Spleen (tissue), 11 donors: Measurements from ENCODE around the gene E2F3. TPM values are rescaled to one million over a fixed set of nuclear protein-coding genes. Genes with fewer than 3 reads are reported as not detected.

Experiments used
- DNase-seq: peaks from one replicate; pipeline ENCODE4 v3.0.0-alpha.2; 2020
- H3K27ac ChIP-seq, 8 donors: fragments of 200-600 bp; sonication (generic) in 7 of 8; 1 replicate in 4 of 8; 2 replicates in 4 of 8; pipeline versions ENCODE4 v1.5.0 to v1.8.0; 2016 to 2021; ENCODE audit warnings: inconsistent platforms in 4 of 8, mild to moderate bottlenecking in 4 of 8, moderate library complexity in 1 of 8
- H3K27me3 ChIP-seq, 7 donors: fragments of 200-600 bp; sonication (generic) in 6 of 7; replicated peaks in 1 of 7; 1 replicate in 4 of 7; 2 replicates in 3 of 7; pipeline versions ENCODE4 v1.5.0 to v1.8.0; 2016 to 2021; ENCODE audit warnings: inconsistent platforms in 3 of 7, mild to moderate bottlenecking in 1 of 7
- H3K36me3 ChIP-seq, 6 donors: fragments of 200-600 bp; sonication (generic) in 5 of 6; 1 replicate in 4 of 6; 2 replicates in 2 of 6; pipeline versions ENCODE4 v1.5.0 to v1.8.0; 2016 to 2021; ENCODE audit warnings: inconsistent platforms in 2 of 6
- H3K4me1 ChIP-seq, 6 donors: fragments of 200-600 bp; sonication (generic) in 5 of 6; 1 replicate in 3 of 6; 2 replicates in 3 of 6; pipeline versions ENCODE4 v1.5.0 to v1.8.0; 2016 to 2021; ENCODE audit warnings: inconsistent platforms in 3 of 6
- H3K4me3 ChIP-seq, 8 donors: fragments of 200-600 bp; sonication (generic) in 7 of 8; 1 replicate in 4 of 8; 2 replicates in 4 of 8; pipeline versions ENCODE4 v1.5.0 to v1.8.0; 2016 to 2021; ENCODE audit warnings: inconsistent platforms in 4 of 8, mild to moderate bottlenecking in 4 of 8, moderate library complexity in 2 of 8
- H3K9me3 ChIP-seq, 8 donors: fragments of 200-600 bp; sonication (generic) in 7 of 8; 1 replicate in 4 of 8; 2 replicates in 4 of 8; pipeline versions ENCODE4 v1.5.0 to v1.8.0; 2016 to 2021; ENCODE audit warnings: inconsistent platforms in 4 of 8
- CTCF ChIP-seq, 11 experiments: fragments of 200-600 bp in 7 of 11; fragments of 450-650 bp in 4 of 11; sonication (generic) in 4 of 11; IDR thresholded peaks in 8 of 11; conservative IDR thresholded peaks in 3 of 11; 1 replicate in 7 of 11; 2 replicates in 4 of 11; pipeline versions ENCODE4 v1.4.0 to v1.8.0; 2016 to 2021; ENCODE audit warnings: antibody characterized with exemption in 11 of 11, inconsistent platforms in 4 of 11, mild to moderate bottlenecking in 1 of 11
- POLR2A ChIP-seq, 3 donors: fragments of 450-650 bp; IDR thresholded peaks; one replicate each; pipeline ENCODE4 v1.5.1; 2017; ENCODE audit warnings: antibody characterized with exemption in 3 of 3, mild to moderate bottlenecking in 1 of 3
- POLR2AphosphoS5 ChIP-seq, 3 donors: sonication (generic); formaldehyde crosslinking; IDR thresholded peaks; one replicate each; pipeline ENCODE4 v1.5.1; 2017; ENCODE audit warnings: antibody characterized with exemption in 3 of 3
- WGBS, 5 donors: extraction: QIAGEN DNeasy Blood & Tissue Kit in 3 of 5; methylation state at CpG; one replicate each; pipeline versions ENCODE4 v1.1.5 to v1.1.7; 2013 to 2018; 5-methylcytosine and 5-hydroxymethylcytosine counted together
- intact Hi-C: fragments of 100-400 bp; cut with DNase I; formaldehyde crosslinking; loops from one replicate; pipeline ENCODE4 v1.15.0; 2023; ENCODE audit warnings: low total_unique reads
- polyA plus RNA-seq, 3 donors: library from polyadenylated mRNA; stranded (reverse); fragments of 200-250 nt; gene quantifications; one replicate each; pipeline ENCODE4 v1.2.1, GENCODE V29; 2013
- total RNA-seq, 7 donors: library from RNA; depleted of rRNA in 3 of 7; stranded (reverse); fragments of >200 nt in 3 of 7; fragmentation: NEBNext Ultra II Directional in 4 of 7; extraction: Animal tissue kit (Norgen Biotek cat#: 25700) in 4 of 7; gene quantifications; one replicate each; pipeline versions ENCODE4 v1.1.0 to v1.2.1, GENCODE V29; 2016 to 2021
- donor health status: healthy with polysubstance abuse.
- donor health status: DM: no; HTN: no; CAD: no; lungs with moderate emphysema.
- donor health status: DM: no; HTN: no; CAD: no.
- donor health status: Bipolar disorder and iron deficiency.
- donor health status: healthy.
- donor health status: DM: no; HTN: no; CAD: no.
- donor health status: DM: yes; HTN: yes; CAD: no.

The E2F3 gene
- total and polyA plus RNA-seq, 10 donors, result 5.8 to 22.9 (median 14.8) TPM

GRCh38 chr6:20479060-20479459 lies 77.4 kb downstream of the E2F3 start:
- Histone ChIP-seq H3K27ac (no peak overlapping the region), H3K36me3 (peaks cover 0 to 48% (median 8%) of the 10 kb centered on the region in 6 donors), H3K27me3 (no peaks in the 10 kb centered on the region), H3K9me3 (no peaks in the 10 kb centered on the region), H3K4me3 (no peak overlapping the region), H3K4me1 (peaks cover 0 to 39% (median 9%) of the 10 kb centered on the region in 6 donors)
- DNase-seq, result no peak
- WGBS, 5 donors, result 71 to 75% (median 74%) methylated on average over 5 of the region's 5 CpGs
- TF ChIP-seq POLR2AphosphoS5 (IDR thresholded peaks at IDR 0.05) (no peak), POLR2A (IDR thresholded peaks at IDR 0.05) (no peak), CTCF (IDR thresholded peaks at IDR 0.05 in 8 of 11, conservative IDR thresholded peaks at IDR 0.05 in 3 of 11) (no peak)
- intact Hi-C loops, result no loop called here

GRCh38 chr6:20479526-20479925 lies 77.8 kb downstream of the E2F3 start:
- no peaks in the 10 kb centered on the region for H3K27me3 ChIP-seq
- H3K36me3 ChIP-seq, result peaks cover 0 to 50% (median 8%) of the 10 kb centered on the region in 6 donors
- WGBS, 5 donors, result 94 to 98% (median 97%) methylated on average over 9 of the region's 9 CpGs
- H3K4me3 ChIP-seq, result no peak overlapping the region
- no peak overlapping the region for H3K27ac ChIP-seq
- no peaks in the 10 kb centered on the region for H3K9me3 ChIP-seq
- intact Hi-C loops, result no loop called here
- TF ChIP-seq POLR2A (IDR thresholded peaks at IDR 0.05) (no peak), CTCF (IDR thresholded peaks at IDR 0.05 in 8 of 11, conservative IDR thresholded peaks at IDR 0.05 in 3 of 11) (no peak), POLR2AphosphoS5 (IDR thresholded peaks at IDR 0.05) (no peak)
- no peak for DNase-seq
- peaks cover 0 to 38% (median 8%) of the 10 kb centered on the region in 6 donors for H3K4me1 ChIP-seq

GRCh38 chr6:20481281-20481680 lies 79.6 kb downstream of the E2F3 start:
- TF ChIP-seq POLR2A (IDR thresholded peaks at IDR 0.05) (no peak), POLR2AphosphoS5 (IDR thresholded peaks at IDR 0.05) (no peak), CTCF (IDR thresholded peaks at IDR 0.05 in 8 of 11, conservative IDR thresholded peaks at IDR 0.05 in 3 of 11) (no peak)
- no peak overlapping the region for H3K4me3 ChIP-seq
- H3K27ac ChIP-seq, result peak overlapping the region in 1 of 8 donors; percentile 93
- WGBS, 5 donors, result 52 to 74% (median 59%) methylated on average over 8 of the region's 8 CpGs
- no peak for DNase-seq
- H3K4me1 ChIP-seq, result peaks cover 0 to 40% (median 10%) of the 10 kb centered on the region in 6 donors
- H3K27me3 ChIP-seq, result no peaks in the 10 kb centered on the region
- H3K9me3 ChIP-seq, result no peaks in the 10 kb centered on the region
- intact Hi-C loops, result no loop called here
- H3K36me3 ChIP-seq, result peaks cover 0 to 67% (median 8%) of the 10 kb centered on the region in 6 donors

GRCh38 chr6:20483887-20484497 lies 82.3 kb downstream of the E2F3 start:
- Histone ChIP-seq H3K36me3 (peaks cover 0 to 94% (median 23%) of the 10 kb centered on the region in 6 donors), H3K27ac (peak overlapping the region in 7 of 8 donors; percentile 71 to 93 (median 81)), H3K9me3 (no peaks in the 10 kb centered on the region), H3K27me3 (no peaks in the 10 kb centered on the region), H3K4me3 (peak overlapping the region in 1 of 8 donors; percentile 27), H3K4me1 (peaks cover 0 to 40% (median 10%) of the 10 kb centered on the region in 6 donors)
- intact Hi-C loops, result no loop called here
- TF ChIP-seq POLR2A (IDR thresholded peaks at IDR 0.05) (no peak), CTCF (IDR thresholded peaks at IDR 0.05 in 8 of 11, conservative IDR thresholded peaks at IDR 0.05 in 3 of 11) (no peak)
- DNase-seq, result no peak
- 35 to 64% (median 44%) methylated on average over 5 of the region's 5 CpGs for WGBS, 5 donors
